MG63 (cell line): ENCODE results near the gene ANKRD11. TPM values are rescaled to one million over a fixed set of nuclear protein-coding genes. Genes with fewer than 3 reads are reported as not detected.
"Not testable (repeated sequence)": the region's sequence is repeated elsewhere in the genome, so short reads cannot be mapped to it uniquely, and the experiment has no call there.

Source experiments
- DNase-seq: peaks from one replicate; pipeline ENCODE4 v3.0.0-alpha.2; 2020
- H3K27me3 ChIP-seq: fragments of 250-450 bp; sonication (Bioruptor Pico); 2 replicates; pipeline ENCODE4 v1.5.1; 2020; ENCODE audit warnings: mild to moderate bottlenecking, moderate library complexity
- H3K36me3 ChIP-seq: fragments of 250-450 bp; sonication (Bioruptor Pico); 2 replicates; pipeline ENCODE4 v1.5.1; 2020; ENCODE audit warnings: mild to moderate bottlenecking, moderate library complexity
- H3K4me3 ChIP-seq: fragments of 250-450 bp; sonication (Bioruptor Pico); 2 replicates; pipeline ENCODE4 v1.5.1; 2020; ENCODE audit warnings: mild to moderate bottlenecking, moderate library complexity
- H3K9me3 ChIP-seq: fragments of 250-450 bp; sonication (Bioruptor Pico); 2 replicates; pipeline ENCODE4 v1.5.1; 2020; ENCODE audit warnings: mild to moderate bottlenecking, moderate library complexity
- total RNA-seq: library from RNA; depleted of rRNA; stranded (reverse); fragments of >200 nt; shearing (Covaris generic); gene quantifications from 2 replicates; pipeline ENCODE4 v1.2.3, GENCODE V29; 2014; ENCODE audit warnings: low replicate concordance

ANKRD11 gene
- total RNA-seq, 1 experiment from 2014 or later = 54.3 TPM

GRCh38 chr16:89364606-89365005 lies 125.8 kb downstream of the ANKRD11 start:
- H3K27me3 ChIP-seq = no peaks in the 10 kb centered on the region
- peaks cover 4% of the 10 kb centered on the region for H3K36me3 ChIP-seq
- H3K9me3 ChIP-seq = no peaks in the 10 kb centered on the region
- DNase-seq = no peak
- H3K4me3 ChIP-seq = no peak overlapping the region

GRCh38 chr16:89363621-89364393 lies 126.6 kb downstream of the ANKRD11 start:
- Histone ChIP-seq H3K4me3 (no peak overlapping the region), H3K9me3 (no peaks in the 10 kb centered on the region), H3K27me3 (no peaks in the 10 kb centered on the region), H3K36me3 (peaks cover 4% of the 10 kb centered on the region)
- peak; percentile 74 for DNase-seq

DNA sequence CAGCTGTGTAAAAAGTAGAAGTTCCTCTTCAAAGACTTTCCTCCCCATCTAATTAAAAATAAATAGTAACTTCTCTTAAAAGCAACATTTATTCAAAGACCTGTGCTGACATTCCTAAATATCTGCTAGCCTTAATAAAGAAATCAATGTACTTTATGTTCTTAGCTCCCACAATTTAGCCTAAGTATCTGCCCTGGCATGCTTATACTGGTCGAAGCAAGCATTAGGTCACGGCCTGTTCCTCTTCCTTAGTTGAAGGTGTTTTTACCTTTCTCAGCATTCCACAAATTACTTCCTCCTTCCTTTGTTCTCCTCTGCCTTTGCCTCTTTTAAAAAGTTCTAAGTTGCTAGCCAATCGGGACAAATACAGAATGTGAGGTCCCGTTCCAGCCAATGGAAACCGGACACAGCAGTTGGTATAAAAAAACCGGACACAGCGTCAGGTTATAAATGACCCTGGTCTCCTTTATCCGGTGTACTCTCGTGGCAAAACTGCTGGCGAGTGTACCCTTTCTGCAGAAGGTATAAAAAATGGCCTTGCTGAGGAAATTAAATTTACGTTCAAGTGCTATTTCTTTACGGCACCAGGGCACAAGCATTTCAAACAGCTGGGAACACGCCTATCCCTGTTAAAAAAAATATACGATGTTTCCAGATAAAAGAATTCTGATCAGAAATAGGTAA lies 127.7 kb downstream of the ANKRD11 start:
- H3K36me3 ChIP-seq, H3K9me3 ChIP-seq, H3K4me3 ChIP-seq, H3K27me3 ChIP-seq, DNase-seq: not testable (repeated sequence)

DNA sequence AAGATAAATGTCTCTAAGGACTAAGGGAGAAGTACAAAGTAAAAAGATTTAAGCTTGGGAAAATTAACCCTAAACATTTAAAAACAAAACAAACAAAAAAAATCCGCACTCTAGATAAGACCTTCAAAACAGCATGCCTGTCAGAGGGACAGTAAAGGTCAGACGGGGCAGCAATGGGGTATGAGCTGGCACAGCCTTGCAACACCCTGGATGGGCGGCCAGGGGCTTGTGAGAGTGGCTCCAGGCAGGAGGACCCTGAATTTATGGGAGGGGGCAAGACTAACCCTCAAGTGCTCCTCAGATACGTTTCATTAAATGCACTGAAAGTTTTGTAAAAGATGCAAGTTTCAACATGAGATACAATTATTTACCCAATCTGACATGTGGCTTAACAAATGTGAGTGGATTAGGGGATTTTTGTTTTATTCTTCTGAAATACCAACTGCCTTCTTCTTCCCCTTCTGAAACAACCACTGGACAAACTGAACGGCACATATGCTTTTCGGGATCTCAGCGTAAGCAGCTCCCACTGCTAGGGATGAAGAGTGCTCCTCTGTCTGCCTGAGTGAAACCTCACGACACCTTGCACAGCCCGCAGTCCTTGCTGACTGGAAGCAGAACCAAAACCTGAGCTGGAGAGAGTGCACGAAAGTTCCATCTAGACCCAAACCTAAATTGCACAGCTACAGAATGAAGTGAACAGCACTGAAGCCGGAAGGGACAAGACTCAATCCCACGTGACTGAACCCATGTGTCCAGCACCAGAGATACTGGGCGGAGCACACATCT lies 128.4 kb downstream of the ANKRD11 start:
- Histone ChIP-seq H3K9me3 (no peaks in the 10 kb centered on the region), H3K36me3 (peaks cover 4% of the 10 kb centered on the region), H3K4me3 (no peak overlapping the region), H3K27me3 (no peaks in the 10 kb centered on the region)
- DNase-seq = no peak

GRCh38 chr16:89360760-89361435 lies 129.5 kb downstream of the ANKRD11 start:
- Histone ChIP-seq H3K9me3 (no peaks in the 10 kb centered on the region), H3K27me3 (no peaks in the 10 kb centered on the region), H3K4me3 (no peak overlapping the region), H3K36me3 (peaks cover 4% of the 10 kb centered on the region)
- no peak for DNase-seq

- Histone ChIP-seq H3K4me3 (no peak overlapping the region), H3K27me3 (no peaks in the 10 kb centered on the region)
- DNase-seq = peak; percentile 17
Measured at GRCh38 chr16:89359264-89360147, 130.9 kb downstream of the ANKRD11 start.

GRCh38 chr16:89358030-89359005 lies 132.0 kb downstream of the ANKRD11 start:
- Histone ChIP-seq H3K9me3 (no peaks in the 10 kb centered on the region), H3K27me3 (no peaks in the 10 kb centered on the region), H3K36me3 (peaks cover 4% of the 10 kb centered on the region), H3K4me3 (no peak overlapping the region)
- no peak for DNase-seq

More at GRCh38 chr16:89359264-89360147, 130.9 kb downstream of the ANKRD11 start:
- H3K9me3 ChIP-seq = no peaks in the 10 kb centered on the region
- peaks cover 4% of the 10 kb centered on the region for H3K36me3 ChIP-seq

GRCh38 chr16:89357055-89357816 lies 133.1 kb downstream of the ANKRD11 start:
- Histone ChIP-seq H3K36me3 (peaks cover 4% of the 10 kb centered on the region), H3K27me3 (no peaks in the 10 kb centered on the region), H3K4me3 (no peak overlapping the region), H3K9me3 (no peaks in the 10 kb centered on the region)
- DNase-seq = no peak

- H3K9me3 ChIP-seq = no peaks in the 10 kb centered on the region
- peaks cover 4% of the 10 kb centered on the region for H3K36me3 ChIP-seq
- H3K27me3 ChIP-seq = no peaks in the 10 kb centered on the region
- DNase-seq = no peak
- H3K4me3 ChIP-seq = no peak overlapping the region
Measured at GRCh38 chr16:89355686-89356085, 134.7 kb downstream of the ANKRD11 start.

DNA sequence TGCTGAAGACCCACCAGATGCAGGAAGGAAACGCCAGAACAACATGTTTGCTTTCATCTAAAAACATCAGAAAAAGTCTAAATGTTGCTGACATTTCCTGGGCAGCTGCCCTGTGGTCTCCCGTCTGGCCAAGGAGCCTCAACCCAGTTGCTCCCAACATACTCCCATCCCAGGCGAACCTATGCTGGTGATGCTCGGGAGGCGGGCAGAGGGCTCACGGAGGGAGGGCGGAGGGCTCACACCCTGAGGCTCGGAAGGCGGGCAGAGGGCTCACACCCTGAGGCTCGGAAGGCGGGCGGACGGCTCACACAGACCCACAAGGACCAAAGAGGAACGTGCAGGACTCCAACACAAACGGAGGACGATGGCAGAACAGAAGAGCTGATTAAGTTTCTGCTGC lies 135.4 kb downstream of the ANKRD11 start:
- Histone ChIP-seq H3K4me3 (no peak overlapping the region), H3K9me3 (no peaks in the 10 kb centered on the region), H3K27me3 (no peaks in the 10 kb centered on the region), H3K36me3 (no peaks in the 10 kb centered on the region; the same call in 1 of the 2 replicates)
- DNase-seq = no peak

DNA sequence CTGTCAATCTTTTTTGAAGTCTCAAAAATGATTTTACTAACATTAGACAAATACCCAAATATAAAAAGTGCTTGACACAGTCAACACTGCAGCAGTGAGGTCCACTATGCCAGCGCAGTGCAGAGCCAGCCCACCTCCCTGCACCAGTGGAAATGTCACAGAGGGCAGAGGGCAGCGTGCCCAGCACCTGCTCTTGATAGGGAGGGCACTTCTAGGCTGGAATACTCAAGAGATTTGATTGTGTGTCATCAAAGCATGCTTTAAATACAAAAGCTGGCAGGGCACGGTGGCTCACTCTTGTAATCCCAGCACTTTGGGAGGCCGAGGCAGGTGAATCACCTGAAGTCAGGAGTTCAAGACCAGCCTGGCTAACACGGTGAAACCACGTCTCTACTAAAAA lies 136.0 kb downstream of the ANKRD11 start:
- Histone ChIP-seq H3K9me3 (no peaks in the 10 kb centered on the region), H3K4me3 (no peak overlapping the region), H3K27me3 (no peaks in the 10 kb centered on the region), H3K36me3 (no peaks in the 10 kb centered on the region; the same call in 1 of the 2 replicates)
- no peak for DNase-seq

DNA sequence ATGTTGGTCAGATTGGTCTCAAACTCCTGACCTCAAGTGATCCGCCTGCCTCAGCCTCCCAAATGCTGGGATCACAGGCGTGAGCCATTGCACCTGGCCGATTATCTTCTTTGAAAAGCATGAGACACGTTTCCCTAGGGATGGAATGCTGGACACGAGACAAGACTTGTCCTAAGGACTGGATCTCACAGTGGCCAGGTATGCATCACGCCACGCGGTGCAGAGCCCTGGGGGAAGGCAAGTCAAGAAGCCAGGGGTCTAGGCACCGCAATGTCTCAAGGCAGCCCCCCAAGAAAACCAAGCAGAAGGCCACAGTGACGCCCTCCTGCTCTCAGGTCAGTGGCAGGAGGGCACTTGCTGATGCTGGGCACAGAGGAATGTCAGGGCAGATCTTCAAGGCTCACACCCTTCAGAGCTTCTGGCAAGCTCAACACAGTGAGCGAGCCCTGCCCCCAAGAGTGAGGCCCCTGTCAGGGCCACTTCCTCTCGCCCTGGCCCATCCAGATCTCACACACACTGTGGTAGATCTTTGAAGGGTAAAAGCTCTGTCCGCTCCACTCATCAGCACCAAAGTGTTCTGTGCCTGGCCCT lies 138.2 kb downstream of the ANKRD11 start:
- Histone ChIP-seq H3K9me3 (no peaks in the 10 kb centered on the region), H3K27me3 (no peaks in the 10 kb centered on the region), H3K4me3 (no peak overlapping the region), H3K36me3 (no peaks in the 10 kb centered on the region; the same call in 1 of the 2 replicates)
- no peak for DNase-seq

- Histone ChIP-seq H3K36me3 (no peaks in the 10 kb centered on the region; the same call in 1 of the 2 replicates), H3K4me3 (no peak overlapping the region)
Measured at GRCh38 chr16:89351645-89352044, 138.7 kb downstream of the ANKRD11 start.

More at GRCh38 chr16:89351645-89352044, 138.7 kb downstream of the ANKRD11 start:
- no peak for DNase-seq
- no peaks in the 10 kb centered on the region for H3K27me3 ChIP-seq
- H3K9me3 ChIP-seq = no peaks in the 10 kb centered on the region
